ENCODE results near the gene PIP5K1B.

PIP5K1B gene

DNA sequence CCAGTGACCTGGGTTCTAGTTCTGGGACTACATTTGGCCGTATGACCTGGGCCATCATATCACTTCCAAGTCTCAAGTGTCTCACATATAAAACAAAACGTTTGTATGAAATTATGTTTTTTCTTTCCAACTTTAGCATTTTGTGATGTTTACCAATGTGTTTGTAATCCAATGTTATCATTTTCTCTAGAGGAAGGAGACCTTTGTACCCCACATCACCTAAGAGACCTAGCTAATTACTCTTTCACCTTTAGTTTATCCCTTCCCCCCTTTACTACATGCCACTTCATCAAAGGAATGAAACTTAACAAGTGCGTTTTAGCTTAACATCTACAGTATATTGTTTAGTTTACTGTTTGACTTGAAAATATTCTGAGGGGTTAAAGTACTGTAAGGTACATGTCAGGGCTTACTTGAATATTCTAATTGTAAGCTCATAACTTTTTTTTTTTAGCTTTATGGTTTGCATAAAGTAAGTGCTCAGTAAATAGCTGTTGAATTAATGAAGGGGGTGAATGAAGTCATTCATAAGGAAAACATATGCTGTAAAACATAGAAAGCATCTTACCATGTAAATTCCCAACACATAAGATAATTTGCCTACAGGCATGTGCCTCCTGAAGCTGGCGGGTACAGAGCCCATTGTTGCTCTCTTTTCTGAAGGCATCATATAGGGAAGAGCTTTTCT lies 2.9 kb downstream of the PIP5K1B start:
- DNase-seq (ENCODE audit: low read depth in 2 of 2) = no peak

- no peak for DNase-seq (ENCODE audit: low read depth in 2 of 2)
Observed at GRCh38 chr9:68708513-68708912, 3.5 kb downstream of the PIP5K1B start.

GRCh38 chr9:68709291-68710110 lies 4.5 kb downstream of the PIP5K1B start:
- no peak for DNase-seq (ENCODE audit: low read depth in 2 of 2)

GRCh38 chr9:68710111-68710471 lies 5.1 kb downstream of the PIP5K1B start:
- no peak for DNase-seq (ENCODE audit: low read depth in 2 of 2)

DNA sequence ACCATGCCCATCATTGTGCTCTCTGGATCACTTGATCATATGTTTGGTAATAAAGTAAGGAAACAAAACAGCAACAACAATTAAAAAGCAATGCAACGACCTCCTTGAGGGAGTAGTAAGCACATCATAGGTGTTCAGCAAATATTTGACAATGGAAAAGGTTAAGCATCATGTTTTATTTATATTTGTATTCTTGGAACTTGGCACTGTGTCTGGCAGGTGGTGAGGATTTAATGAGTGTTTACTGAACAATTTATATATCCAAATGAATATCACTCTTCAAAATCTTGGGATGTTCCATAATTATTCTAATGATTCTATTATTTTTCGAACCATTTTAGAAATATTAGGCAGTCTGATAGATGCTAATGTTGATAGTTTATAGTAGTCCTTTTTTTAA lies 6.2 kb downstream of the PIP5K1B start:
- no peak for DNase-seq (ENCODE audit: low read depth in 2 of 2)

DNA sequence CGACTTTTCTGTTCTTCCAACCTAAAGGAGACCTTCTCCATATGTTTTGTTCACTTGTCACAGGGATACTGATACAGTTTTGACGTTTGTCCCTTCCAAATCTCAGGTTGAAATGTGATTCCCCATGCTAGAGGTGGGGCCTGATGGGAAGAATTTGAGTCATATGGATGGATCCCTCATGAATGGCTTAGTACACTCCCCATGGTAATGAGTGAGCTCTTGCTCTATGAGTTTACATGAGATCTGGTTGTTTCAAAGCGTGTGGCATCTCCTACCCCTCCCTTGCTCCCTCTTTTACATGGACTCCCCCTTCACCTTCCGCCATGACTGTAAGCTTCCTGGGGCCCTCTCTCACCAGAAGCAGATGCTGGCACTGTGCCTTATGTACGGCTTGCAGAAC lies 6.9 kb downstream of the PIP5K1B start:
- no peak for DNase-seq (ENCODE audit: low read depth in 2 of 2)

- DNase-seq (ENCODE audit: low read depth in 2 of 2) = no peak
Observed at GRCh38 chr9:68714416-68715180, 9.6 kb downstream of the PIP5K1B start.

- no peak for DNase-seq (ENCODE audit: low read depth in 2 of 2)
Observed at GRCh38 chr9:68715181-68715456, 10.1 kb downstream of the PIP5K1B start.

- DNase-seq (ENCODE audit: low read depth in 2 of 2) = no peak
Observed at GRCh38 chr9:68717552-68718443, 12.8 kb downstream of the PIP5K1B start.

- no peak for DNase-seq (ENCODE audit: low read depth in 2 of 2)
Observed at GRCh38 chr9:68719847-68720246, 14.8 kb downstream of the PIP5K1B start.

DNA sequence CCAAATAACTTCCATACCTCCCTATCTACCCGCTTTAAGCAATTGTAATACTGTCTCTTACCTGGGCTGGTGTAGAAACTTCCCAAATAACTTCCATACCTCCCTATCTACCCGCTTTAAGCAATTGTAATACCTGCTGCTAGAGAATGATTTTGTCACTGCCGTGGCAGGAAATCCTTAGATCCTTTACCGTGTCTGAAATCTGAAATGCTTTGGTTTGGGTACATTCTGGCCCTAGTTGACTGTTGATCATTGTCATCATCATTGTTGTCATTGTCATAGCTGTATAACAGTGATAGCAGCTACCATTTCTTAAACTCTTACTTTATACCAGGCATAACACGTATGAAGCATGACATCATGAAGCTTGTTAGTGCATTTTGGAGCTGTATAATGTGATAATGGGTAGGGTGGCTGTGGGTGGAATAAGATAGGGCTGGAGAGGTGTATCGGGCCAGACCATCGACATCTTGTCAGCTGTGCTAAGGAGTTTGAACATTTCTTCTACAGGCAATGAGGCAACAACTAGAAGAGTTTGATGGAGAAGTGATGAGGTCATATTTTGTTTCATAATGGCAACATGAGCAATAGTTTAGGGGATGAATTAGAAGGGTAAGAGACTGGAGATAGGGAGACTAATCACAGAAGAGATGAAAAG lies 15.7 kb downstream of the PIP5K1B start:
- DNase-seq (ENCODE audit: low read depth in 2 of 2) = no peak

DNA sequence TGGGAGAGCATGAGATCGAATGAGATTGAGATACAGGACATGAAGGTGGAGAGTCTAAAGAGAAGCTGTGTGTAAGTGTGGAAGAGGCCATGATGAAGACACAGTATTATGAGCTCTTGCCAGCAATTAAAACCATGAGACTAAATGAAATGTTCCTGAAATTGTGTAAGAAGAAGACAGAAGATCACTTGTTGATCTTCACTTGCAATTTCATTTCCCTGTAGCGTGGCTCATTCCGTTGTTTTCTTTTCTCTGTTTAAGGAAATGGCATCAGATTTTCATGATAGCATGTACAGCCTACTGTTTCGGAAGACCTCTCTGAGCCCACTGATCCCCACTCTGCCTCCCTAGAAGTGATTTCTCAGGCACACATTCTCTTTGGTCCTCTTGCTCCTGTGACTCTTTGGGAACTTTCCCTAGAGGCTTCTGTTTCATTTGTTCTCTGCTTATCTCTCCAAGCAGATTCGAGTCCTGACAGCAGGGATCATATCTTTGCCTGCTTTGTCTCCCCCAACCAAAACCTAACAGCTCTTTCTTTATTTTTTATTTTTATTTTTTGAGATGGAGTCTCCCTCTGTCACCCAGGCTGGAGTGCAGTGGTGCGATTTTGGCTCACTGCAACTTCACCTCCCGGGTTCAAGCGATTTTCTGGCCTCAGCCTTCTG lies 16.8 kb downstream of the PIP5K1B start:
- no peak for DNase-seq (ENCODE audit: low read depth in 2 of 2)

- no peak for DNase-seq (ENCODE audit: low read depth in 2 of 2)
Observed at GRCh38 chr9:68725070-68725469, 20.0 kb downstream of the PIP5K1B start.

DNA sequence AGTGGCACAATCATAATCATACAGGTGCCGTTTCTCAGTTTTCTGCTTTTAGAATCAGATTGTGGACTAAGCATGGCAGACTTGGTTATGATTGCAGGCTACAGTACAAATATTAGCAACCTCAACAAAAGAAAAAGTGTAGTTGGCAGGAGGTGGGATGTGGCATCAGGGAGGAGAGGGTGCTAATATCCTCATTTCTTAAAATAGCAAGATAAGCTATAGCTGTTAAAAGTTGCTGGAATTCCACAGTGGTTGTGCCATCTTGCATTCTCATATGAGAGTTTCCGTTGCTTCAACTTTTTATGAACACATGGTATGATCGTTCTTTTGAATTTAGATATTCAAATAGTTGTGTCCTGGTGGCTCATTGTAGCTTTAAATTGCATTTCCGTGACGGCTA lies 21.4 kb downstream of the PIP5K1B start:
- no peak for DNase-seq (ENCODE audit: low read depth in 2 of 2)

GRCh38 chr9:68727636-68728035 lies 22.6 kb downstream of the PIP5K1B start:
- DNase-seq (ENCODE audit: low read depth in 2 of 2) = no peak

DNA sequence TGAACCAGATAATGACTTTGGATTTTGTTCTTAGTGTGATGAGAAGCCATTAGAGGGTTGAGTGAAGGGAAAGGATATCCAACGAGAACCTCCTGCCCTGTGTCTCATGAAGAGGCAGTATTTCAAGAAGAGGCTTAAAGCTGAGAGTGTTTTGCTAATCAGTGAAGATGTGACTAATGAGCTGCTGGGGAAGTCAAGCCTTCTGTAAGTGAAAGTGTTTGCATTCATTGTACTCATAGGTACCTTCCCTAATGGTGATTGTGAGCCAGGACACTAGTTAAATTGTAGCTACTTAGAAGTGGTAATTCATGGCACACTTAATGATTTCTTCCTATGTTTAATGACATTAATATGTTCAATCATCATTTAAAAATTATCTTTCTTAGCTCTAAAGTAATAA lies 23.7 kb downstream of the PIP5K1B start:
- no peak for DNase-seq (ENCODE audit: low read depth in 2 of 2)

DNA sequence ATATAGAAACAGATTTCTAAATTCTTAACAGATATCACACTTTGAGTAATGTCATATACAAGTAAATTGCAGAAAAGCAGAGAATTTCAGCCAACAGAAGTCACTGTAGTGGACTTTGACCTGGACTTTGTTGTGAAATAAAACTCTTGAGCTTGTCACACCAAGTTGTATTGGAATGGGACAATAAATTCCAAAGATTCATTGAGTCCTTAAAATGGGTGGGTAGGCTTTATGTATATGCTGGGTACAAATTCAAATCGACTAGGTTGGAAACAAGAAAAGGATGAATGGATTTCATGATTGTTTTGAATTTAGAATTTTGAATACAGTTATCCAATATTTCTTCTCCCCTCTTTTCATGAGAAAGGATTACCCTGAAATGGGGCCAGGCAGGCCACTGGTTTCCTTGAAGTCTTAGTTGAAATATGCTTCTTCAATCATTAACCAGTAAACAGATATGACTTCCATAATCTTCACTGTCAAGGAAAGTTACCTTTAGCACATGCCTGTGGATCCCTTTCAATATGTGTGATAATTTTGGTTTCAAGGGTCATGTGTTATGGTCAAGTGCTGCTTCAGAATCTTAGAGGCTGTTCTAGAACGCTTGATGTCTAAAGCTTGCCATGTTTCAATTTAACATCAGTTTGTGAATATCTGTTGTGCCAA lies 25.7 kb downstream of the PIP5K1B start:
- no peak for DNase-seq (ENCODE audit: low read depth in 2 of 2)

GRCh38 chr9:68731857-68732256 lies 26.8 kb downstream of the PIP5K1B start:
- no peak for DNase-seq (ENCODE audit: low read depth in 2 of 2)

- no peak for DNase-seq (ENCODE audit: low read depth in 2 of 2)
Observed at GRCh38 chr9:68732405-68733020, 27.5 kb downstream of the PIP5K1B start.

GRCh38 chr9:68733021-68733405 lies 28.0 kb downstream of the PIP5K1B start:
- DNase-seq (ENCODE audit: low read depth in 2 of 2) = no peak
